ENCODE measurements around the gene CELF4.

- TF ChIP-seq, protein P1, sequence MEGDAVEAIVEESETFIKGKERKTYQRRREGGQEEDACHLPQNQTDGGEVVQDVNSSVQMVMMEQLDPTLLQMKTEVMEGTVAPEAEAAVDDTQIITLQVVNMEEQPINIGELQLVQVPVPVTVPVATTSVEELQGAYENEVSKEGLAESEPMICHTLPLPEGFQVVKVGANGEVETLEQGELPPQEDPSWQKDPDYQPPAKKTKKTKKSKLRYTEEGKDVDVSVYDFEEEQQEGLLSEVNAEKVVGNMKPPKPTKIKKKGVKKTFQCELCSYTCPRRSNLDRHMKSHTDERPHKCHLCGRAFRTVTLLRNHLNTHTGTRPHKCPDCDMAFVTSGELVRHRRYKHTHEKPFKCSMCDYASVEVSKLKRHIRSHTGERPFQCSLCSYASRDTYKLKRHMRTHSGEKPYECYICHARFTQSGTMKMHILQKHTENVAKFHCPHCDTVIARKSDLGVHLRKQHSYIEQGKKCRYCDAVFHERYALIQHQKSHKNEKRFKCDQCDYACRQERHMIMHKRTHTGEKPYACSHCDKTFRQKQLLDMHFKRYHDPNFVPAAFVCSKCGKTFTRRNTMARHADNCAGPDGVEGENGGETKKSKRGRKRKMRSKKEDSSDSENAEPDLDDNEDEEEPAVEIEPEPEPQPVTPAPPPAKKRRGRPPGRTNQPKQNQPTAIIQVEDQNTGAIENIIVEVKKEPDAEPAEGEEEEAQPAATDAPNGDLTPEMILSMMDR (IDR thresholded peaks at IDR 0.05): no peak
- TF ChIP-seq POLR2AphosphoS5 (IDR thresholded peaks at IDR 0.05): no peak
- no peak for TF ChIP-seq EP300 (IDR thresholded peaks at IDR 0.05)
- TF ChIP-seq POLR2A (IDR thresholded peaks at IDR 0.05): no peak
Observed at GRCh38 chr18:37407571-37407970, 158.0 kb downstream of the CELF4 start.

Data from upper lobe of left lung (tissue), 4 donors.